Activated T-helper 2 cell treated with anti-CD3 and anti-CD28 coated beads, Interferon-gamma antibody, Interleukin-2, Interleukin-4, amounts not matched to agents 10 μg/mL and 5 μg/mL and 100 μg/mL, durations not matched to agents 14 hours and 24 hours and 36 hours (primary cell): ENCODE measurements around the gene FARP2. TPM values are rescaled to one million over a fixed set of nuclear protein-coding genes. Genes with fewer than 3 reads are reported as not detected.

Source experiments
- DNase-seq: peaks from one replicate; pipeline ENCODE4 v3.0.0; 2021; ENCODE audit warnings: low spot score
- H3K27ac Mint-ChIP-seq: one replicate; pipeline ENCODE4 v1.8.0; 2021; ENCODE audit warnings: mixed read lengths
- H3K27me3 Mint-ChIP-seq: one replicate; pipeline ENCODE4 v1.8.0; 2021; ENCODE audit warnings: low read depth, mixed read lengths
- H3K36me3 Mint-ChIP-seq: one replicate; pipeline ENCODE4 v1.8.0; 2021; ENCODE audit warnings: low read depth, mixed read lengths
- H3K4me1 Mint-ChIP-seq: one replicate; pipeline ENCODE4 v1.8.0; 2021; ENCODE audit warnings: low read depth, mixed read lengths
- H3K4me3 Mint-ChIP-seq: one replicate; pipeline ENCODE4 v1.8.0; 2021; ENCODE audit warnings: low read depth, mild to moderate bottlenecking, moderate library complexity, mixed read lengths
- H3K9me3 Mint-ChIP-seq: one replicate; pipeline ENCODE4 v1.8.0; 2021; ENCODE audit warnings: mixed read lengths
- intact Hi-C: fragments of 100-400 bp; cut with micrococcal nuclease; formaldehyde crosslinking; loops from one replicate; pipeline ENCODE4 v1.15.1; 2023
- total RNA-seq: library from RNA; stranded (reverse); gene quantifications from 2 replicates; pipeline ENCODE4 v1.2.3, GENCODE V29; 2022

The FARP2 gene
- total RNA-seq, 1 donor from 2014 or later, result 38.1 TPM

GRCh38 chr2:241539616-241540374 is 183.7 kb downstream of the FARP2 start:
- Mint-ChIP-seq H3K27me3 (peaks cover 17% of the 10 kb centered on the region), H3K4me3 (no peak overlapping the region), H3K4me1 (peaks cover 3% of the 10 kb centered on the region), H3K9me3 (no peaks in the 10 kb centered on the region), H3K36me3 (no peaks in the 10 kb centered on the region), H3K27ac (no peak overlapping the region)
- DNase-seq, result no peak
- intact Hi-C loops, result no loop called here

DNA sequence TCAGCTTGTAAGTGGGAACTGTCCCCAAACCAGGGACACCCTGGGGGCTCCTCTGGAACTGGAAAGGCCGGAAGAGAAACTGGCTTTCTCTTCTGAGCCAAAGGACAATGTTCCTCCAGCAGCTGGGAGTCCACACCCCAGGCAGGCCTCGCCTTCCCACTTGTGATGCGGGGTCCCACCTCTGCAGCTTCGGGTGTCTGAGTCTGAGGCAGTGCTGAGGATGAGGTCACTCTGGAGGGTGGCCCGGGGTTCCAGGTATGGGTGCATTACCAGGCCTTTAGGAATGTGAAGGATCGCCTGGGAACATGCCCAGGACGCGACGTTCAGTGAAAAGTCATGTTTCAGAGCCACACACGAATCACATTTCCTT is 184.3 kb downstream of the FARP2 start:
- peaks cover 3% of the 10 kb centered on the region for H3K4me1 Mint-ChIP-seq
- H3K27ac Mint-ChIP-seq, result no peak overlapping the region
- H3K9me3 Mint-ChIP-seq, result no peaks in the 10 kb centered on the region
- intact Hi-C loops, result no loop called here
- H3K27me3 Mint-ChIP-seq, result peaks cover 17% of the 10 kb centered on the region
- H3K36me3 Mint-ChIP-seq, result no peaks in the 10 kb centered on the region
- H3K4me3 Mint-ChIP-seq, result peak overlapping the region; percentile 34
- no peak for DNase-seq

- no peaks in the 10 kb centered on the region for H3K36me3 Mint-ChIP-seq
- peaks cover 3% of the 10 kb centered on the region for H3K4me1 Mint-ChIP-seq
- intact Hi-C loops, result no loop called here
- H3K9me3 Mint-ChIP-seq, result no peaks in the 10 kb centered on the region
- DNase-seq, result peak; percentile 64
- H3K27ac Mint-ChIP-seq, result no peak overlapping the region
- peaks cover 16% of the 10 kb centered on the region for H3K27me3 Mint-ChIP-seq
- peak overlapping the region; percentile 34 for H3K4me3 Mint-ChIP-seq
Observed at GRCh38 chr2:241540771-241541561, 184.9 kb downstream of the FARP2 start.

DNA sequence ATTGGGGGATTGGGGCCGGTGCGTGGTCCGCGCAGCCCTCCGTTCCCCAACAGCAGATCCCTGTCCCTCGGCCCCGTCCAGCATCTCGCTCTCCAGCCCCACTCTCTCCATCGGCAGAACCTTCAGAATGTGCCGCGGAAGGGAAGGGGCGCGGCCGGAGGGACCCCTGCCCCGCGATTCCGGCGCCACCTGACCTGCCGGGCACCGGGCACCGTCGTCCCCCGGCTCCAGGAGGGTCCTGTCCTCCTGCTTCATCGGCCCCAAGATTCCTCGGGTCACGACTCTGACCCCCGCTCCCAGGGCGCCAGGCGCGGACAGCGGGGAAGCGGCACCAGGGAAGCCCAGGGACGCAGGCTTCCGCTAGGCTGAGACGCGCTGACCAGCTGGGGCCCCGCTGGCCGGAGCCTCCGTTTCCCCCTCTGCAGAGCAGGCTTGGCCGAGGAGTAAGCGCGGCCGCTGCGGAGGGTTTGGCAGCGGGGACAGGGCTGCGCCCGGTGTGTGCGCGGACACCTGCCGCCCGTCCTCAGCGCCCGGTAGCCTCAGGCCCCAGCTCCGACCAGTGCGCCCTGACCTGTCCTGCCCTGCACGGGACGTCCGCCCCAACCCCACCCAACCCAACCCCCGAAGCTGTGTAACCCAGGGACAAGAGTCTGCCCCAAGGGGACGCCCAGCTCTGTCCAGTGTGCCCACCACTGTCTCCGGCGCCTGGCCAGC is 185.6 kb downstream of the FARP2 start:
- DNase-seq, result no peak
- H3K36me3 Mint-ChIP-seq, result no peaks in the 10 kb centered on the region
- H3K27me3 Mint-ChIP-seq, result peaks cover 13% of the 10 kb centered on the region
- no peaks in the 10 kb centered on the region for H3K9me3 Mint-ChIP-seq
- intact Hi-C loops, result no loop called here
- peaks cover 3% of the 10 kb centered on the region for H3K4me1 Mint-ChIP-seq
- no peak overlapping the region for H3K27ac Mint-ChIP-seq
- H3K4me3 Mint-ChIP-seq, result no peak overlapping the region

DNA sequence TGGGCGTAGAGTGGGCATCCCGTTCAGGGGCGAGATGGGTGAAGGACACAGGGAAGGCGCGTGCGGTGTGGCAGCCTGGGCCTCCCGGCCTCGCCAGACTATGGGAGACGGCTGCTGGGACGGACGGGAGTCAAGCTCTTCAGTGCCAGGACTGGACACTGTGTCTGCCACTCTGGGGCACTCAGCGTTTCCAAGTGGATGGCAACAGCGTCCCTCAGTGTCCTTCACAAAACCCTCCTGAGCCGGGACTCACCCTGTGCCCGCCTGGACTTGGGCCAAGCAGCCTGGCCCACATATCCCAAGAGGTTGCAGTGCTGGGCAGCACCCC is 186.2 kb downstream of the FARP2 start:
- Mint-ChIP-seq H3K4me3 (no peak overlapping the region), H3K27me3 (peaks cover 17% of the 10 kb centered on the region), H3K36me3 (no peaks in the 10 kb centered on the region), H3K9me3 (no peaks in the 10 kb centered on the region), H3K4me1 (peaks cover 3% of the 10 kb centered on the region), H3K27ac (no peak overlapping the region)
- no peak for DNase-seq
- intact Hi-C loops, result no loop called here

Other genes with a start within 250 kb of the FARP2 start
- gene PASK, start 206.8 kb upstream of the FARP2 start, total RNA-seq, result 72.5 and 75.8 TPM in 2 replicates
- gene PPP1R7, start 205.8 kb upstream of the FARP2 start, total RNA-seq, result 101 and 106 TPM in 2 replicates
- 3.5 and 4.3 TPM in 2 replicates for gene ANO7, start 167.6 kb upstream of the FARP2 start, total RNA-seq
- gene HDLBP, start 40.6 kb upstream of the FARP2 start, total RNA-seq, result 282 and 293 TPM in 2 replicates
- 231 TPM in 2 replicates for gene SEPTIN2, start 40.4 kb upstream of the FARP2 start, total RNA-seq
- 116 and 122 TPM in 2 replicates for gene STK25, start 152.3 kb downstream of the FARP2 start, total RNA-seq
- 0.16 and 0.27 TPM in 2 replicates for gene BOK, start 202.5 kb downstream of the FARP2 start, total RNA-seq